ENCODE data around the gene TEX52. TPM values are rescaled to one million over a fixed set of nuclear protein-coding genes. Genes with fewer than 3 reads are reported as not detected.

The TEX52 gene
- total RNA-seq, 1 experiment from 2014 or later, result not detected

DNA sequence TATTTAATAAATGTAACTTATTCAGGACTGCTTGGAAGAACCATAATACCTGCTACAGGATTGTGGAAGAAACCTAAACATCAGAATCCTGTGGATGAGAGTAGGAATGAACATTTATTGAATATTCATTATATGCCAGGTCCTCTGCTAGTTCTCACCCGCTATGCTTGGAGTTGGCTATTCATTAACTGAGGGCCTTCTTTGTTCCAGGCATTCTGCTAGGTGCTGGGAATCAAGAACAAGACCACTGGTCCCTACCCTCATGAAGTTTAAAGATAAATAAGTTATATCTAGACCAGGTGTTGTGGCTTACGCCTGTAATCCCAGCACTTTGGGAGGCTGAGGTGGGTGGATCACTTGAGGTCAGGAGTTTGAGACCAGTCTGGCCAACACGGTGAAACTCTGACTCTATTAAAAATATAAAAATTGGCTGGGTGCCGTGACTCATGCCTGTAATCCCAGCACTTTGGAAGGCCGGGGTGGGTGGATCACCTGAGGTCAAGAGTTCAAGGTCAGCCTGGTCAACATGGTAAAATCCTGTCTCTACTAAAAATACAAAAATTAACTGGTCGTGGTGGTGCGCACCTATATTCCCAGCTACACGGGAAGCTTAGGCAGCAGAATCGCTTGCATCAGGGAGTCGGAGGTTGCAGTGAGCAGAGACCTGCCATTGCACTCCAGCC lies 30.1 kb upstream of the TEX52 start:
- no peak for DNase-seq (ENCODE audit: low read depth, low spot score)
- BruUV-seq (replicated peaks), result no TSS peak
- no peaks in the 10 kb centered on the region for H4K20me1 ChIP-seq (ENCODE audit: insufficient read depth)
- H3K9me3 ChIP-seq (ENCODE audit: control insufficient read depth in 1 of 2, insufficient read depth in 1 of 2, low read depth in 1 of 2, low read length in 2 of 2), result no peaks in the 10 kb centered on the region
- H3K4me3 ChIP-seq (replicated peaks in 1 of 2; ENCODE audit: low read depth in 1 of 2, low read length in 2 of 2), result no peak overlapping the region
- no peak for ATAC-seq
- TF ChIP-seq EZH2 (IDR thresholded peaks at IDR 0.05) (no peak), CBX3 (IDR thresholded peaks at IDR 0.05; ENCODE audit: low read depth) (no peak), POLR2AphosphoS5 (IDR thresholded peaks at IDR 0.05; ENCODE audit: low read depth, low read length) (no peak), CEBPB (IDR thresholded peaks at IDR 0.05; ENCODE audit: low read depth) (no peak)
- TF ChIP-seq, protein P1, sequence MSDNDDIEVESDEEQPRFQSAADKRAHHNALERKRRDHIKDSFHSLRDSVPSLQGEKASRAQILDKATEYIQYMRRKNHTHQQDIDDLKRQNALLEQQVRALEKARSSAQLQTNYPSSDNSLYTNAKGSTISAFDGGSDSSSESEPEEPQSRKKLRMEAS (IDR thresholded peaks at IDR 0.05), result no peak
- TF ChIP-seq, protein P2, sequence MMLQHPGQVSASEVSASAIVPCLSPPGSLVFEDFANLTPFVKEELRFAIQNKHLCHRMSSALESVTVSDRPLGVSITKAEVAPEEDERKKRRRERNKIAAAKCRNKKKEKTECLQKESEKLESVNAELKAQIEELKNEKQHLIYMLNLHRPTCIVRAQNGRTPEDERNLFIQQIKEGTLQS (IDR thresholded peaks at IDR 0.05), result no peak
- no peak overlapping the region for H2AFZ ChIP-seq (ENCODE audit: low read depth, low read length, poor library complexity, severe bottlenecking)
- POLR2A ChIA-PET, result no interaction called here
- peaks cover 10 to 11% of the 10 kb centered on the region in 2 experiments; a peak in 2 of 4 replicates for H3K36me3 ChIP-seq (ENCODE audit: control insufficient read depth in 1 of 2, insufficient read depth in 2 of 2, low read length in 2 of 2)
- no peaks in the 10 kb centered on the region for H3K9me2 ChIP-seq (ENCODE audit: insufficient read depth)
- no peak overlapping the region for H3K4me2 ChIP-seq (ENCODE audit: low read length)
- CTCF ChIA-PET, result interaction anchor here (1.7 to 2.3 kb wide), 3 partner anchors 10 to 154 kb away, joined by 6 to 28 read pairs (median 11); partner anchors contain the start of genes FOXM1 and RHNO1
- RAD21 ChIA-PET (ENCODE audit: low non-redundant PET in 1 of 2, low total read pairs in 2 of 2, uncharacterized antibody in 2 of 2, unreplicated experiment in 2 of 2), result no interaction called here
- H3K4me1 ChIP-seq (ENCODE audit: control insufficient read depth in 1 of 2, insufficient read depth in 2 of 2, low read length in 2 of 2), result peaks cover 7 to 15% of the 10 kb centered on the region in 2 experiments; a peak in 3 of 4 replicates
- H3K79me2 ChIP-seq (ENCODE audit: insufficient read depth, low read length), result peaks cover 21% of the 10 kb centered on the region
- no peaks in the 10 kb centered on the region for H3K27me3 ChIP-seq (ENCODE audit: insufficient read depth, low read length)
- H3K27ac ChIP-seq (ENCODE audit: low read depth, low read length), result no peak overlapping the region
- intact Hi-C loops (cut with micrococcal nuclease), result no loop called here
- H3K9ac ChIP-seq (ENCODE audit: low read length), result no peak overlapping the region

GRCh38 chr12:2884810-2885209 lies 28.0 kb upstream of the TEX52 start:
- Histone ChIP-seq H2AFZ (ENCODE audit: low read depth, low read length, poor library complexity, severe bottlenecking) (no peak overlapping the region), H3K4me3 (replicated peaks in 1 of 2; ENCODE audit: low read depth in 1 of 2, low read length in 2 of 2) (no peak overlapping the region), H3K4me2 (ENCODE audit: low read length) (no peak overlapping the region), H3K9me2 (ENCODE audit: insufficient read depth) (no peaks in the 10 kb centered on the region), H3K9ac (ENCODE audit: low read length) (no peak overlapping the region), H3K27ac (ENCODE audit: low read depth, low read length) (no peak overlapping the region), H3K36me3 (ENCODE audit: control insufficient read depth in 1 of 2, insufficient read depth in 2 of 2, low read length in 2 of 2) (peaks cover 10 to 11% of the 10 kb centered on the region in 2 experiments; a peak in 2 of 4 replicates), H3K27me3 (ENCODE audit: insufficient read depth, low read length) (no peaks in the 10 kb centered on the region), H3K9me3 (ENCODE audit: control insufficient read depth in 1 of 2, insufficient read depth in 1 of 2, low read depth in 1 of 2, low read length in 2 of 2) (no peaks in the 10 kb centered on the region), H3K79me2 (ENCODE audit: insufficient read depth, low read length) (peaks cover 28% of the 10 kb centered on the region), H3K4me1 (ENCODE audit: control insufficient read depth in 1 of 2, insufficient read depth in 2 of 2, low read length in 2 of 2) (peaks cover 0 to under 1% of the 10 kb centered on the region in 2 experiments; a peak in 2 of 4 replicates), H4K20me1 (ENCODE audit: insufficient read depth) (no peaks in the 10 kb centered on the region)
- ATAC-seq, result peak; percentile 34
- ChIA-PET POLR2A (interaction anchor here (0.6 to 1.5 kb wide), 3 partner anchors 8 to 62 kb away, joined by 3 read pairs; partner anchors contain the start of genes FOXM1 and RHNO1), CTCF (interaction anchor here (1.1 to 2.3 kb wide), 5 partner anchors 8 to 157 kb away, joined by 3 to 28 read pairs (median 11); partner anchors contain the start of genes FOXM1 and RHNO1), RAD21 (ENCODE audit: low non-redundant PET in 1 of 2, low total read pairs in 2 of 2, uncharacterized antibody in 2 of 2, unreplicated experiment in 2 of 2) (interaction anchor here (0.7 to 1.5 kb wide), 4 partner anchors 59 to 157 kb away, joined by 3 to 7 read pairs (median 4); no protein-coding TSS in a partner anchor)
- BruUV-seq (replicated peaks), result no TSS peak
- TF ChIP-seq EGR1 (IDR thresholded peaks at IDR 0.05; ENCODE audit: low read depth) (no peak), EZH2 (IDR thresholded peaks at IDR 0.05) (no peak), POLR2AphosphoS5 (IDR thresholded peaks at IDR 0.05; ENCODE audit: low read depth, low read length) (no peak), EZH2phosphoT487 (IDR thresholded peaks at IDR 0.05; ENCODE audit: borderline replicate concordance) (no peak), ZFX (IDR thresholded peaks at IDR 0.05) (no peak)
- DNase-seq (ENCODE audit: low read depth, low spot score), result no peak
- intact Hi-C loops (cut with micrococcal nuclease), result loop anchor here (1.0 to 2.0 kb wide), 2 partner anchors 59 to 156 kb away; no protein-coding TSS in a partner anchor

Data from HCT116 (cell line).